Kidney (tissue), 14 donors: ENCODE measurements around the gene TRPM2. TPM values are rescaled to one million over a fixed set of nuclear protein-coding genes. Genes with fewer than 3 reads are reported as not detected.
A peak's percentile ranks its signal among the peaks of the same experiment; 100 is the strongest.

Experiments used
- DNase-seq, 5 donors: peaks; one replicate each; pipeline ENCODE4 v3.0.0-alpha.2; 2013 to 2020
- FAIRE-seq: peaks from 2 replicates; lab custom pipeline; 2012; peaks lifted over from hg19 to GRCh38; lab: Jason Lieb, UNC
- H3K27ac ChIP-seq, 2 donors: one replicate each; pipeline ENCODE4 v1.7.0; 2013; ENCODE audit warnings: low read depth in 2 of 2, low read length in 2 of 2, inconsistent platforms in 1 of 2
- H3K27me3 ChIP-seq: one replicate; pipeline ENCODE4 v1.7.1; 2013; ENCODE audit warnings: low read length, inconsistent platforms; ENCODE audit not compliant: control insufficient read depth, insufficient read depth
- H3K36me3 ChIP-seq, 3 donors: one replicate each; pipeline versions ENCODE4 v1.7.0 to v1.7.1; 2013; ENCODE audit warnings: low read length in 3 of 3, control low read depth in 1 of 3, inconsistent platforms in 1 of 3; ENCODE audit not compliant: insufficient read depth in 3 of 3, control insufficient read depth in 2 of 3
- H3K4me1 ChIP-seq, 3 donors: one replicate each; pipeline versions ENCODE4 v1.7.0 to v1.7.1; 2013; ENCODE audit warnings: low read length in 3 of 3, inconsistent platforms in 1 of 3, low read depth in 1 of 3; ENCODE audit not compliant: control insufficient read depth in 2 of 3, insufficient read depth in 2 of 3
- H3K4me3 ChIP-seq, 3 donors: one replicate each; pipeline versions ENCODE4 v1.7.0 to v1.8.1; 2013; ENCODE audit warnings: low read length in 3 of 3, control low read depth in 1 of 3, inconsistent platforms in 1 of 3
- H3K9ac ChIP-seq, 3 donors: one replicate each; pipeline versions ENCODE4 v1.7.0 to v1.7.1; 2013; ENCODE audit warnings: low read length in 3 of 3, control low read depth in 1 of 3, inconsistent platforms in 1 of 3
- H3K9me3 ChIP-seq, 3 donors: one replicate each; pipeline versions ENCODE4 v1.7.0 to v1.7.1; 2013; ENCODE audit warnings: low read length in 3 of 3, control low read depth in 1 of 3, inconsistent platforms in 1 of 3; ENCODE audit not compliant: control insufficient read depth in 2 of 3, insufficient read depth in 1 of 3
- CTCF ChIP-seq: IDR thresholded peaks from 3 replicates; pipeline ENCODE4 v1.5.1; 2012; ENCODE audit warnings: mild to moderate bottlenecking, moderate library complexity, borderline replicate concordance; ENCODE audit not compliant: insufficient read depth; ENCODE audit errors: extremely low read depth
- intact Hi-C: fragments of 100-400 bp; cut with DNase I; formaldehyde crosslinking; loops from one replicate; pipeline ENCODE4 v1.11.1; 2022
- polyA plus RNA-seq: library from polyadenylated mRNA; stranded (reverse); fragments of 350-450 nt; fragmentation: Illumina TruSeq; extraction: RNeasy Lipid Tissue Mini Kit (QIAGEN cat#74804); gene quantifications from one replicate; pipeline ENCODE4 v1.2.3, GENCODE V29; 2014; ENCODE audit warnings: low read depth, low replicate concordance; ENCODE audit not compliant: insufficient read depth
- total RNA-seq: library from RNA; stranded (reverse); fragmentation: NEBNext Ultra II Directional; extraction: Animal tissue kit (Norgen Biotek cat#: 25700); gene quantifications from one replicate; pipeline ENCODE4 v1.2.1, GENCODE V29; 2021
- donor health status: control.
- donor health status: control.
- donor health status: control.
- donor health status: control.
- donor health status: control.
- donor health status: DM: yes; HTN: yes; CAD: no.
- donor health status: Normal renal cell carcinoma (clear cell type).

The TRPM2 gene
- total and polyA plus RNA-seq, 2 donors from 2014 or later = 2.0 to 11.5 TPM

DNA sequence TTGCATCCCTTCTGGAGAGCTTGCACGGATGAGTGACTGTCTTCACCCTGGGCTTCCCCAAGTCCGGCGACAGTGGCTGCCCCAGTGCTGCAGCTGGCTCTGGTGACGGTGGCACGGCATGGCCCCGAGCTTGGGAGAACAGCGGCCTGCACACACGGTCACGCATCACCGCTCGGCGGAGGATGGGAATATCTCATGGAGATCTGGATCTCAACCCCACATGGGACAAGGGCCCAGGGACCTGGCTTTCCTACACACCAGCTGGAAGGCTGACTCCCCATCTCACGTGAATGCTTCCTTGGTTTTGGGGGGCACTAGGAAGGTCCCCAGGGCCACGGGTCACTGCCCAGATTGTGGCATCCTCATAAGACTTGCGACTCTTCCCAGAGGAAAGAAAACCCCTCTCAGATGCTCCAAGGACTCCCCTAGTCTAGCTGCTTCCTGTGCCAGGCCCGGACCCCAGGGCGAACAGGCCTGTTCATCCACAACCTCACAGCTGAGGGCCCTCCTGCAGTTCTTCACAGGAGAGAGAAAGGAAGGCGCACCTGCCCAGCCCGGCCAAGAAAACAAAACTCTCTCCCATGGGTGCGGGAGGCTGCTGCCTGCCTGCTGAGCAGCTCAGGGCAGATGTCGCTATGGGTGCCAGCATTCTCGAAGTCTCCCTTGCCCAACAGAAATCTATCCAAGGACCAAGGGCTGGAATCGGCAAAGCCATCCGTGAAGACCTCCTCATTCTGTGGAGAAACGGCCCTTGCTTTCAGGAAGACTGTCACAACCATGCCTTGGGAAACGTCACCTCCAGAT is 24.1 kb upstream of the TRPM2 start:
- no peaks in the 10 kb centered on the region for H3K9me3 ChIP-seq
- H3K4me3 ChIP-seq = no peak overlapping the region
- H3K36me3 ChIP-seq = peaks cover 0 to 8% (median 2%) of the 10 kb centered on the region in 3 donors
- TF ChIP-seq CTCF = no peak
- H3K27me3 ChIP-seq = no peaks in the 10 kb centered on the region
- no peak overlapping the region for H3K9ac ChIP-seq
- peak overlapping the region in 1 of 2 donors; percentile 22 for H3K27ac ChIP-seq
- FAIRE-seq (no peak), DNase-seq (peak in 3 of 5 donors; percentile 52 to 63 (median 60))
- H3K4me1 ChIP-seq = peaks cover 0 to 4% (median 0%) of the 10 kb centered on the region in 3 donors
- intact Hi-C loops = no loop called here

DNA sequence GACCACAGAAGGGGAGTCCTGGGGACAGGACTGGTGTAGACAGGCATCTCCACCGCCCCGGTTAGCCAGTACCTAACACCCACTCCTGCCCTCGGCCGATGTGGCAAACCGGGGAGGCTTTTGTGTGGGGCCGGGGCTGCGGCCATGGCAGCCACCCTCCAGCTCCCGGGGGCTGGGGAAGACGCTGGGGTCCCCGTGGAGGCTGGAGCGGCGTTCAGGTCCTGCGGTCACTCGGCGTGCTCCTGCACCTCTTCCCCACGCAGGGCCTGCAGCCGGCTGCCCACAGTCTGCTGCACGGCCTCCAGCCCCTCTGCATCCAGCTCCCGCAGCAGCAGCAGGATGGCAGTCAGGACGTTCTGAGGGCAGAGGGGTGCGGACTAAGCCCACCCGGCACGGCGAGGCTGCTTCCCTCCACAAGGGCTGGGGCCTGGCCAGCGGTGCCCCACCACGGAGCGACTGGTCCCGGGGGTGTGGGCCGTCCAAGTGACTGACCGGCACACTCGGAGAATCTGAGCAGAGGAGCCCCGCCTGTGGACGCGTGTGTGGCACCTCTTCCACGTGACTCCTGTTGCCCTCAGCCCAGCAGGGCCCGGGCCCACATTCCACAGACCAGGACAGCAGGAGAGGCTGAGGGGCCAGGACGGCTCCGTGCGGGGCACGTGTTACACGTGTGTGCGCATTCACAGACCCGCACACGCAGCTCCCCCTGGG is 23.3 kb upstream of the TRPM2 start:
- H3K36me3 ChIP-seq = peaks cover 0 to 4% (median 0%) of the 10 kb centered on the region in 3 donors
- FAIRE-seq = no peak
- intact Hi-C loops = no loop called here

GRCh38 chr21:44330698-44331097 is 22.7 kb upstream of the TRPM2 start:
- TF ChIP-seq CTCF = no peak
- H3K9ac ChIP-seq = no peak overlapping the region
- no peaks in the 10 kb centered on the region for H3K9me3 ChIP-seq
- no peaks in the 10 kb centered on the region for H3K27me3 ChIP-seq
- no peak overlapping the region for H3K27ac ChIP-seq
- DNase-seq (no peak), FAIRE-seq (no peak)
- intact Hi-C loops = no loop called here
- peaks cover 0 to 4% (median 2%) of the 10 kb centered on the region in 3 donors for H3K36me3 ChIP-seq
- no peak overlapping the region for H3K4me3 ChIP-seq
- peaks cover 0 to 4% (median 0%) of the 10 kb centered on the region in 3 donors for H3K4me1 ChIP-seq

More for the DNA sequence above, 23.3 kb upstream of the TRPM2 start:
- Histone ChIP-seq H3K4me1 (peaks cover 0 to 4% (median 0%) of the 10 kb centered on the region in 3 donors), H3K9me3 (no peaks in the 10 kb centered on the region), H3K9ac (no peak overlapping the region), H3K27me3 (no peaks in the 10 kb centered on the region), H3K27ac (no peak overlapping the region), H3K4me3 (no peak overlapping the region)
- DNase-seq = no peak
- no peak for TF ChIP-seq CTCF
